Measurements from ENCODE around the gene APBB1. TPM values are rescaled to one million over a fixed set of nuclear protein-coding genes. Genes with fewer than 3 reads are reported as not detected.

The APBB1 gene
- total and polyA plus RNA-seq, 2 of the 4 experiments (the other 2 are of a cell fraction) = 39.4 to 44.1 TPM

DNA sequence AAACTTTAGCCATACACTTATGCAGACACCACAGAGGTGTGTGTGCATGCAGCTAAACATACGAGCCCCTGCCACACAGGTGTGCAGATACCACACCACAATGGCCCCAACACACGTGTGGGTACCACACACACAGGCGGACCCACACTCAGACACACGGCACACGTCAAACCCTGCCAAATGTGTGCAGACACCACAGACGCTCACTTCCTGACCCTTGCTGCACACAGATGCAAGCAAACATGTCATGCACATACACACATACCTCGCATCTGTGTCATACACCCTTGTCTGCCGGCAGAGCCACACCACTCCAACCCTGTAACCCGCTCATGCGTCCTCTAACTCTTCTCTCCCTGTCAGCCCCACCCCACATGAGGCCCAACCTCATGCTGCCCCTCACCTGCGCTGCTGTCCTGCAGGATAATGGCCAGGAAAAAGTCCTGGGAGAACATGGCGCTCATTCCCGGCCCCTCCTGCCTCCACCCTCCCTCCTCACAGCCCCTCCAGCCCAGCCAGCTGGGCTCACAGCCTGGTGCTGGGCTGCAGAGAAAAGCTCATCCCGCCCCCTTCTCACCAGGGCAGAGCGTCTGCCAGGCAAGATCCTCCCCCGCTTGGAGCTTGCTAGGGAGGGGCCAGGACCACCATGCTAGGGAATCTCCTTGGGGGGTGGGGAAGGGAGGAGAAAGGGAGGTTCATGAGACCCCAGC lies 14.4 kb downstream of the APBB1 start:
- peak; percentile 70 for DNase-seq
- H2AFZ ChIP-seq (replicated peaks; ENCODE audit: low read length, poor library complexity) = peak overlapping the region; percentile 70
- H4K5ac ChIP-seq (ENCODE audit: low read depth, low read length) = no peak overlapping the region
- no peak overlapping the region for H2BK15ac ChIP-seq (ENCODE audit: low read depth, low read length)
- H3K9ac ChIP-seq (ENCODE audit: low read depth, low read length) = no peak overlapping the region
- no peak overlapping the region for H3K4ac ChIP-seq (ENCODE audit: low read depth, low read length)
- H3K4me3 ChIP-seq (ENCODE audit: insufficient read depth, low read depth, low read length) = no peak overlapping the region
- 55% methylated on average over 6 of the region's 16 CpGs; no CpG with 5 or more reads in 1 of the 2 experiments for WGBS, 2 experiments (ENCODE audit: extremely low coverage in 2 of 2, insufficient read length in 1 of 2)
- dilution Hi-C loops (cut with HindIII; ENCODE audit: low sequenced_read_pairs, unreplicated experiment) (no loop called here), intact Hi-C loops (cut with micrococcal nuclease) (no loop called here), in situ Hi-C loops (cut with MboI; ENCODE audit: low sequenced_read_pairs) (no loop called here)
- BruUV-seq (replicated peaks) = no TSS peak
- no peak overlapping the region for H2BK20ac ChIP-seq (ENCODE audit: low read depth, low read length)
- H4K91ac ChIP-seq (ENCODE audit: insufficient read depth, low read depth, low read length) = no peak overlapping the region; the same call in 1 of the 2 replicates
- H4K8ac ChIP-seq (ENCODE audit: low read depth in 2 of 2, low read length in 2 of 2) = no peak overlapping the region
- CTCF ChIA-PET = no interaction called here
- H3K27me3 ChIP-seq (ENCODE audit: control insufficient read depth, insufficient read depth, low read length) = no peaks in the 10 kb centered on the region
- H2BK5ac ChIP-seq (ENCODE audit: low read depth, low read length, poor library complexity, severe bottlenecking) = peak overlapping the region; percentile 15
- H3K14ac ChIP-seq (replicated peaks; ENCODE audit: low read depth, low read length) = no peak overlapping the region
- H3K23ac ChIP-seq (ENCODE audit: low read depth, low read length) = no peak overlapping the region
- peaks cover 4 to 17% of the 10 kb centered on the region in 2 experiments for H3K79me1 ChIP-seq (ENCODE audit: low read depth in 1 of 2, low read length in 2 of 2)
- no peaks in the 10 kb centered on the region for H3K9me3 ChIP-seq (ENCODE audit: control insufficient read depth, insufficient read depth, low read length)
- peak; percentile 68 for ATAC-seq (ENCODE audit: low read depth)
- H3K4me1 ChIP-seq (ENCODE audit: control insufficient read depth, insufficient read depth, low read length) = peaks cover 8% of the 10 kb centered on the region
- no peak overlapping the region for H2BK120ac ChIP-seq (ENCODE audit: low read depth, low read length)
- no peak overlapping the region for H3K56ac ChIP-seq (ENCODE audit: extremely low read depth, insufficient read depth, low read length)
- H2AK9ac ChIP-seq (replicated peaks; ENCODE audit: low read depth, low read length, poor library complexity) = peak overlapping the region; percentile 50
- TF ChIP-seq, protein P1, sequence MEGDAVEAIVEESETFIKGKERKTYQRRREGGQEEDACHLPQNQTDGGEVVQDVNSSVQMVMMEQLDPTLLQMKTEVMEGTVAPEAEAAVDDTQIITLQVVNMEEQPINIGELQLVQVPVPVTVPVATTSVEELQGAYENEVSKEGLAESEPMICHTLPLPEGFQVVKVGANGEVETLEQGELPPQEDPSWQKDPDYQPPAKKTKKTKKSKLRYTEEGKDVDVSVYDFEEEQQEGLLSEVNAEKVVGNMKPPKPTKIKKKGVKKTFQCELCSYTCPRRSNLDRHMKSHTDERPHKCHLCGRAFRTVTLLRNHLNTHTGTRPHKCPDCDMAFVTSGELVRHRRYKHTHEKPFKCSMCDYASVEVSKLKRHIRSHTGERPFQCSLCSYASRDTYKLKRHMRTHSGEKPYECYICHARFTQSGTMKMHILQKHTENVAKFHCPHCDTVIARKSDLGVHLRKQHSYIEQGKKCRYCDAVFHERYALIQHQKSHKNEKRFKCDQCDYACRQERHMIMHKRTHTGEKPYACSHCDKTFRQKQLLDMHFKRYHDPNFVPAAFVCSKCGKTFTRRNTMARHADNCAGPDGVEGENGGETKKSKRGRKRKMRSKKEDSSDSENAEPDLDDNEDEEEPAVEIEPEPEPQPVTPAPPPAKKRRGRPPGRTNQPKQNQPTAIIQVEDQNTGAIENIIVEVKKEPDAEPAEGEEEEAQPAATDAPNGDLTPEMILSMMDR (conservative IDR thresholded peaks at IDR 0.05; ENCODE audit: low read depth, low read length) = no peak
- TF ChIP-seq USF2 (IDR thresholded peaks at IDR 0.05; ENCODE audit: low read depth, low read length) = no peak
- TF ChIP-seq MAFK (IDR thresholded peaks at IDR 0.05; ENCODE audit: low read depth, low read length) = no peak
- TF ChIP-seq SMC3 (IDR thresholded peaks at IDR 0.05; ENCODE audit: low read depth, low read length) = no peak
- no peak for TF ChIP-seq RAD21 (IDR thresholded peaks at IDR 0.05; ENCODE audit: low read length)
- TF ChIP-seq POLR2A (IDR thresholded peaks at IDR 0.05; ENCODE audit: low read depth, low read length) = no peak
- no peak for TF ChIP-seq FOS (IDR thresholded peaks at IDR 0.05; ENCODE audit: low read depth, low read length)
- TF ChIP-seq RCOR1 (IDR thresholded peaks at IDR 0.05; ENCODE audit: insufficient replicate concordance, low read length) = no peak
- no peak for TF ChIP-seq MAZ (IDR thresholded peaks at IDR 0.05; ENCODE audit: borderline replicate concordance, low read depth, low read length)
- H3K9me1 ChIP-seq (ENCODE audit: insufficient read depth, low read length) = peaks cover 29% of the 10 kb centered on the region
- peaks cover 8% of the 10 kb centered on the region for H4K20me1 ChIP-seq (ENCODE audit: insufficient read depth, low read length)
- POLR2A ChIA-PET (ENCODE audit: unreplicated experiment) = no interaction called here
- H3K4me2 ChIP-seq (ENCODE audit: low read depth, low read length) = no peak overlapping the region
- H3K27ac ChIP-seq (ENCODE audit: insufficient read depth, low read length) = no peak overlapping the region; the same call in 1 of the 2 replicates
- H3K36me3 ChIP-seq (ENCODE audit: control insufficient read depth, insufficient read depth, low read length) = peaks cover 24% of the 10 kb centered on the region
- 0 out of 2 replicates have a peak overlapping the region, but pooled peaks have one; percentile 15 for H2AK5ac ChIP-seq (ENCODE audit: low read depth, low read length)
- H3K18ac ChIP-seq (ENCODE audit: low read depth, low read length) = no peak overlapping the region
